ENCODE data around the gene PLN.

The PLN gene

GRCh38 chr6:118537574-118537973 is 10.5 kb upstream of the PLN start:
- DNase-seq (ENCODE audit: low read depth in 2 of 2): no peak

GRCh38 chr6:118542184-118542952 is 5.7 kb upstream of the PLN start:
- no peak for DNase-seq (ENCODE audit: low read depth in 2 of 2)

- DNase-seq (ENCODE audit: low read depth in 2 of 2): no peak
Measured at GRCh38 chr6:118544105-118544504, 4.0 kb upstream of the PLN start.

- no peak for DNase-seq (ENCODE audit: low read depth in 2 of 2)
Measured at GRCh38 chr6:118546164-118546879, 1.8 kb upstream of the PLN start.

GRCh38 chr6:118546880-118547218 is 1.2 kb upstream of the PLN start:
- no peak for DNase-seq (ENCODE audit: low read depth in 2 of 2)

- DNase-seq (ENCODE audit: low read depth in 2 of 2): no peak
Measured at GRCh38 chr6:118548613-118549012, 517 bp downstream of the PLN start.

- no peak for DNase-seq (ENCODE audit: low read depth in 2 of 2)
Measured at GRCh38 chr6:118551063-118552053, 3.3 kb downstream of the PLN start.

- no peak for DNase-seq (ENCODE audit: low read depth in 2 of 2)
Measured at GRCh38 chr6:118553132-118553531, 5.0 kb downstream of the PLN start.

GRCh38 chr6:118554698-118555097 is 6.6 kb downstream of the PLN start:
- DNase-seq (ENCODE audit: low read depth in 2 of 2): no peak

GRCh38 chr6:118558464-118559217 is 10.5 kb downstream of the PLN start:
- no peak for DNase-seq (ENCODE audit: low read depth in 2 of 2)

- DNase-seq (ENCODE audit: low read depth in 2 of 2): no peak
Measured at GRCh38 chr6:118559659-118560058, 11.6 kb downstream of the PLN start.

- DNase-seq (ENCODE audit: low read depth in 2 of 2): no peak
Measured at GRCh38 chr6:118562248-118562647, 14.2 kb downstream of the PLN start.

GRCh38 chr6:118562959-118563358 is 14.9 kb downstream of the PLN start:
- no peak for DNase-seq (ENCODE audit: low read depth in 2 of 2)

- no peak for DNase-seq (ENCODE audit: low read depth in 2 of 2)
Measured at GRCh38 chr6:118565311-118565960, 17.3 kb downstream of the PLN start.

- DNase-seq (ENCODE audit: low read depth in 2 of 2): no peak
Measured at GRCh38 chr6:118567974-118568373, 19.9 kb downstream of the PLN start.

GRCh38 chr6:118569498-118569897 is 21.4 kb downstream of the PLN start:
- DNase-seq (ENCODE audit: low read depth in 2 of 2): no peak

- no peak for DNase-seq (ENCODE audit: low read depth in 2 of 2)
Measured at GRCh38 chr6:118571121-118571520, 23.0 kb downstream of the PLN start.

- DNase-seq (ENCODE audit: low read depth in 2 of 2): no peak
Measured at GRCh38 chr6:118574051-118574865, 26.2 kb downstream of the PLN start.

- DNase-seq (ENCODE audit: low read depth in 2 of 2): no peak
Measured at GRCh38 chr6:118577972-118578371, 29.9 kb downstream of the PLN start.

- DNase-seq (ENCODE audit: low read depth in 2 of 2): no peak
Measured at GRCh38 chr6:118578617-118579016, 30.5 kb downstream of the PLN start.

Measured in stimulated activated CD8-positive, alpha-beta memory T cell treated with anti-CD3 and anti-CD28 coated beads, Interleukin-15, amount 100 ng/mL, for 4 hours (primary cell).